Upper lobe of right lung (tissue), 1 donor: ENCODE results near the gene GALNT6. TPM values are rescaled to one million over a fixed set of nuclear protein-coding genes. Genes with fewer than 3 reads are reported as not detected.

Source experiments
- ATAC-seq: fragments of 200-7000 bp; cut with Tn5 transposase; one replicate; pipeline ENCODE4 v1.9.1; 2020; ENCODE audit warnings: mild to moderate bottlenecking, moderate library complexity
- DNase-seq: peaks from one replicate; pipeline ENCODE4 v3.0.0-alpha.2; 2020
- H3K27ac ChIP-seq: fragments of 200-600 bp; one replicate; pipeline ENCODE4 v1.8.0; 2022
- H3K27me3 ChIP-seq: fragments of 200-600 bp; one replicate; pipeline ENCODE4 v1.8.0; 2022; ENCODE audit warnings: mild to moderate bottlenecking
- H3K36me3 ChIP-seq: fragments of 200-600 bp; one replicate; pipeline ENCODE4 v1.8.0; 2022
- H3K4me1 ChIP-seq: fragments of 200-600 bp; one replicate; pipeline ENCODE4 v1.8.0; 2022
- H3K4me3 ChIP-seq: fragments of 200-600 bp; one replicate; pipeline ENCODE4 v1.8.0; 2022; ENCODE audit warnings: mild to moderate bottlenecking
- H3K9me3 ChIP-seq: fragments of 200-600 bp; one replicate; pipeline ENCODE4 v1.8.0; 2022
- CTCF ChIP-seq: fragments of 200-600 bp; IDR thresholded peaks from one replicate; pipeline ENCODE4 v1.8.0; 2022; ENCODE audit warnings: antibody characterized with exemption
- intact Hi-C: fragments of 100-400 bp; cut with DNase I; formaldehyde crosslinking; loops from one replicate; pipeline ENCODE4 v1.11.0; 2022
- total RNA-seq: library from RNA; stranded (reverse); fragmentation: NEBNext Ultra II Directional; extraction: Animal tissue kit (Norgen Biotek cat#: 25700); gene quantifications from one replicate; pipeline ENCODE4 v1.2.1, GENCODE V29; 2021
- donor health status: DM: no; HTN: yes; CAD: no; lungs with severe emphysema.

The GALNT6 gene
- total RNA-seq, 1 donor from 2014 or later: 16.6 TPM

GRCh38 chr12:51349026-51349425, 42.2 kb downstream of the GALNT6 start:
- H3K4me1 ChIP-seq: no peaks in the 10 kb centered on the region
- H3K27me3 ChIP-seq: no peaks in the 10 kb centered on the region
- DNase-seq: no peak
- no peak overlapping the region for H3K27ac ChIP-seq
- intact Hi-C loops: loop anchor here (10.0 kb wide), 1 partner anchor 74 kb away; the partner anchor contains the start of gene SMAGP
- no peak for ATAC-seq
- no peaks in the 10 kb centered on the region for H3K36me3 ChIP-seq
- H3K4me3 ChIP-seq: no peak overlapping the region
- H3K9me3 ChIP-seq: no peaks in the 10 kb centered on the region
- TF ChIP-seq CTCF: no peak

- no peak overlapping the region for H3K4me3 ChIP-seq
- no peaks in the 10 kb centered on the region for H3K27me3 ChIP-seq
- ATAC-seq (no peak), DNase-seq (no peak)
- TF ChIP-seq CTCF: no peak
- no peaks in the 10 kb centered on the region for H3K36me3 ChIP-seq
- H3K9me3 ChIP-seq: no peaks in the 10 kb centered on the region
- intact Hi-C loops: loop anchor here (10.0 kb wide), 1 partner anchor 73 kb away; the partner anchor contains the start of gene SMAGP
- no peak overlapping the region for H3K27ac ChIP-seq
- H3K4me1 ChIP-seq: no peaks in the 10 kb centered on the region
These were observed 43.1 kb downstream of the GALNT6 start for GRCh38 chr12:51348116-51348515.

GRCh38 chr12:51346581-51346980, 44.6 kb downstream of the GALNT6 start, which contains the start of gene CELA1:
Gene CELA1, minus strand, starts transcription at chr12:51346679. Its CDS starts 41 bp downstream, at chr12:51346638.
- TF ChIP-seq CTCF: no peak
- Histone ChIP-seq H3K4me1 (no peaks in the 10 kb centered on the region), H3K27me3 (no peaks in the 10 kb centered on the region), H3K36me3 (no peaks in the 10 kb centered on the region), H3K27ac (no peak within 1 kb of the TSS), H3K4me3 (no peak within 1 kb of the TSS), H3K9me3 (no peaks in the 10 kb centered on the region)
- DNase-seq: no peak
- intact Hi-C loops: loop anchor here (10.0 kb wide), 1 partner anchor 72 kb away; the partner anchor contains the start of gene SMAGP
- no peak for ATAC-seq

- no peaks in the 10 kb centered on the region for H3K9me3 ChIP-seq
- no peak overlapping the region for H3K27ac ChIP-seq
- no peaks in the 10 kb centered on the region for H3K36me3 ChIP-seq
- intact Hi-C loops: loop anchor here (10.0 kb wide), 1 partner anchor 71 kb away; the partner anchor contains the start of gene SMAGP
- no peak for ATAC-seq
- peaks cover 5% of the 10 kb centered on the region for H3K4me1 ChIP-seq
- H3K4me3 ChIP-seq: no peak overlapping the region
- no peaks in the 10 kb centered on the region for H3K27me3 ChIP-seq
- no peak for TF ChIP-seq CTCF
- no peak for DNase-seq
These were observed 45.5 kb downstream of the GALNT6 start for GRCh38 chr12:51345681-51346080.

- H3K27ac ChIP-seq: no peak overlapping the region
- H3K4me3 ChIP-seq: no peak overlapping the region
- intact Hi-C loops: loop anchor here (10.0 kb wide), 1 partner anchor 68 kb away; the partner anchor contains the start of gene SMAGP
- TF ChIP-seq CTCF: no peak
- H3K36me3 ChIP-seq: no peaks in the 10 kb centered on the region
- ATAC-seq: no peak
- peaks cover 5% of the 10 kb centered on the region for H3K4me1 ChIP-seq
- H3K9me3 ChIP-seq: no peaks in the 10 kb centered on the region
- no peak for DNase-seq
- H3K27me3 ChIP-seq: no peaks in the 10 kb centered on the region
These were observed 48.0 kb downstream of the GALNT6 start for GRCh38 chr12:51343201-51343600.
